ENCODE data around the gene DSTYK.

GRCh38 chr1:205232127-205232820 lies 20.8 kb upstream of the DSTYK start:
- no peak for TF ChIP-seq POLR2A (IDR thresholded peaks at IDR 0.05)
- no peak for TF ChIP-seq CTCF (IDR thresholded peaks at IDR 0.05)
